HEK293 (cell line): ENCODE measurements around the gene ACP7.
A peak's percentile ranks its signal among the peaks of the same experiment; 100 is the strongest.

Source experiments
- BCL11B ChIP-seq: fragments of 450-650 bp; formaldehyde crosslinking; IDR thresholded peaks from 2 replicates; pipeline ENCODE4 v1.5.1; 2016; ENCODE audit warnings: low read depth, missing biosample characterization, missing genetic modification characterization
- GLIS1 ChIP-seq: fragments of 450-650 bp; formaldehyde crosslinking; IDR thresholded peaks from 2 replicates; pipeline ENCODE4 v1.5.1; 2016; ENCODE audit warnings: missing biosample characterization, missing genetic modification characterization
- HOXC10 ChIP-seq: sonication (generic); formaldehyde crosslinking; IDR thresholded peaks from 2 replicates; pipeline ENCODE4 v1.8.1; 2023; ENCODE audit warnings: mild to moderate bottlenecking, missing genetic modification reagents
- IKZF3 ChIP-seq: fragments of 450-650 bp; IDR thresholded peaks from 2 replicates; pipeline ENCODE4 v1.5.0; 2018; ENCODE audit warnings: missing biosample characterization, mild to moderate bottlenecking, missing genetic modification characterization, moderate library complexity
- KLF8 ChIP-seq: fragments of 450-650 bp; formaldehyde crosslinking; IDR thresholded peaks from 2 replicates; pipeline ENCODE4 v1.5.1; 2016; ENCODE audit warnings: missing biosample characterization, missing genetic modification characterization
- OVOL3 ChIP-seq: fragments of 450-650 bp; formaldehyde crosslinking; IDR thresholded peaks from 2 replicates; pipeline ENCODE4 v1.5.1; 2016; ENCODE audit warnings: missing biosample characterization, missing genetic modification characterization
- ZBTB8A ChIP-seq: fragments of 450-650 bp; formaldehyde crosslinking; IDR thresholded peaks from 2 replicates; pipeline ENCODE4 v1.5.1; 2016; ENCODE audit warnings: missing biosample characterization, missing genetic modification characterization
- ZNF10 ChIP-seq: fragments of 450-650 bp; formaldehyde crosslinking; IDR thresholded peaks from 2 replicates; pipeline ENCODE4 v1.5.1; 2017; ENCODE audit warnings: missing biosample characterization, missing genetic modification characterization
- ZNF112 ChIP-seq: fragments of 450-650 bp; formaldehyde crosslinking; IDR thresholded peaks from 2 replicates; pipeline ENCODE4 v1.5.0; 2017; ENCODE audit warnings: missing biosample characterization, missing genetic modification characterization
- ZNF121 ChIP-seq: fragments of 450-650 bp; formaldehyde crosslinking; IDR thresholded peaks from 2 replicates; pipeline ENCODE4 v1.5.1; 2016; ENCODE audit warnings: missing biosample characterization, missing genetic modification characterization
- ZNF175 ChIP-seq: fragments of 450-650 bp; formaldehyde crosslinking; IDR thresholded peaks from 2 replicates; pipeline ENCODE4 v1.5.1; 2016; ENCODE audit warnings: missing biosample characterization, missing genetic modification characterization
- ZNF2 ChIP-seq: fragments of 450-650 bp; formaldehyde crosslinking; IDR thresholded peaks from 2 replicates; pipeline ENCODE4 v1.5.1; 2016; ENCODE audit warnings: missing biosample characterization, missing genetic modification characterization
- ZNF221 ChIP-seq: fragments of 450-650 bp; formaldehyde crosslinking; IDR thresholded peaks from 2 replicates; pipeline ENCODE4 v1.5.1; 2017; ENCODE audit warnings: missing biosample characterization, missing genetic modification characterization, borderline replicate concordance
- ZNF23 ChIP-seq: fragments of 450-650 bp; formaldehyde crosslinking; IDR thresholded peaks from 2 replicates; pipeline ENCODE4 v1.5.1; 2016; ENCODE audit warnings: missing biosample characterization, missing genetic modification characterization, borderline replicate concordance
- ZNF335 ChIP-seq: fragments of 450-650 bp; formaldehyde crosslinking; conservative IDR thresholded peaks from 2 replicates; pipeline ENCODE4 v1.5.1; 2016; ENCODE audit warnings: missing biosample characterization, missing genetic modification characterization
- ZNF341 ChIP-seq: fragments of 450-650 bp; formaldehyde crosslinking; IDR thresholded peaks from 2 replicates; pipeline ENCODE4; 2016; ENCODE audit warnings: low read depth, missing biosample characterization, missing genetic modification characterization
- ZNF366 ChIP-seq: fragments of 450-650 bp; formaldehyde crosslinking; conservative IDR thresholded peaks from 2 replicates; pipeline ENCODE4 v1.5.1; 2016; ENCODE audit warnings: missing biosample characterization, missing genetic modification characterization
- ZNF544 ChIP-seq: fragments of 450-650 bp; formaldehyde crosslinking; IDR thresholded peaks from 2 replicates; pipeline ENCODE4 v1.5.0; 2017; ENCODE audit warnings: missing biosample characterization, missing genetic modification characterization
- ZNF555 ChIP-seq: fragments of 450-650 bp; formaldehyde crosslinking; conservative IDR thresholded peaks from 2 replicates; pipeline ENCODE4 v1.5.1; 2017; ENCODE audit warnings: missing biosample characterization, mild to moderate bottlenecking, missing genetic modification characterization, inconsistent platforms
- ZNF558 ChIP-seq: fragments of 450-650 bp; formaldehyde crosslinking; IDR thresholded peaks from 2 replicates; pipeline ENCODE4 v1.5.1; 2016; ENCODE audit warnings: missing biosample characterization, missing genetic modification characterization
- ZNF560 ChIP-seq: fragments of 450-650 bp; formaldehyde crosslinking; IDR thresholded peaks from 2 replicates; pipeline ENCODE4 v1.5.1; 2017; ENCODE audit warnings: missing biosample characterization, missing genetic modification characterization, borderline replicate concordance
- ZNF596 ChIP-seq: fragments of 450-650 bp; IDR thresholded peaks from 2 replicates; pipeline ENCODE4 v1.5.0; 2018; ENCODE audit warnings: missing biosample characterization, mild to moderate bottlenecking, missing genetic modification characterization, moderate library complexity
- ZNF623 ChIP-seq: fragments of 450-650 bp; formaldehyde crosslinking; IDR thresholded peaks from 2 replicates; pipeline ENCODE4 v1.5.1; 2016; ENCODE audit warnings: missing biosample characterization, missing genetic modification characterization
- ZNF624 ChIP-seq: fragments of 450-650 bp; formaldehyde crosslinking; IDR thresholded peaks from 2 replicates; pipeline ENCODE4 v1.5.1; 2017; ENCODE audit warnings: missing biosample characterization, missing genetic modification characterization
- ZNF768 ChIP-seq: fragments of 450-650 bp; formaldehyde crosslinking; IDR thresholded peaks from 2 replicates; pipeline ENCODE4 v1.5.1; 2018; ENCODE audit warnings: missing biosample characterization, mild to moderate bottlenecking, missing genetic modification characterization
- ZNF777 ChIP-seq: fragments of 450-650 bp; formaldehyde crosslinking; IDR thresholded peaks from 2 replicates; pipeline ENCODE4 v1.5.1; 2017; ENCODE audit warnings: missing biosample characterization, missing genetic modification characterization, borderline replicate concordance
- ZNF843 ChIP-seq: fragments of 450-650 bp; formaldehyde crosslinking; IDR thresholded peaks from 2 replicates; pipeline ENCODE4 v1.5.1; 2016; ENCODE audit warnings: missing biosample characterization, missing genetic modification characterization
- TF ChIP-seq, protein P1 (sequence below): fragments of 450-650 bp; formaldehyde crosslinking; IDR thresholded peaks from 2 replicates; pipeline ENCODE4 v1.5.1; 2017; ENCODE audit warnings: missing biosample characterization, mild to moderate bottlenecking, missing genetic modification characterization, moderate library complexity
- TF ChIP-seq, protein P2 (sequence below): fragments of 450-650 bp; formaldehyde crosslinking; IDR thresholded peaks from 2 replicates; pipeline ENCODE4 v1.5.1; 2016; ENCODE audit warnings: missing biosample characterization, missing genetic modification characterization
- TF ChIP-seq, protein P3 (sequence below): fragments of 450-650 bp; formaldehyde crosslinking; IDR thresholded peaks from 2 replicates; pipeline ENCODE4 v1.5.1; 2016; ENCODE audit warnings: missing biosample characterization, missing genetic modification characterization
- TF ChIP-seq, protein P4 (sequence below): fragments of 450-650 bp; formaldehyde crosslinking; conservative IDR thresholded peaks from 2 replicates; pipeline ENCODE4 v1.5.1; 2016; ENCODE audit warnings: low read depth, missing biosample characterization, missing genetic modification characterization
- TF ChIP-seq, protein P5 (sequence below): fragments of 450-650 bp; formaldehyde crosslinking; IDR thresholded peaks from 2 replicates; pipeline ENCODE4 v1.5.1; 2016; ENCODE audit warnings: missing biosample characterization, missing genetic modification characterization

Gene ACP7

DNA sequence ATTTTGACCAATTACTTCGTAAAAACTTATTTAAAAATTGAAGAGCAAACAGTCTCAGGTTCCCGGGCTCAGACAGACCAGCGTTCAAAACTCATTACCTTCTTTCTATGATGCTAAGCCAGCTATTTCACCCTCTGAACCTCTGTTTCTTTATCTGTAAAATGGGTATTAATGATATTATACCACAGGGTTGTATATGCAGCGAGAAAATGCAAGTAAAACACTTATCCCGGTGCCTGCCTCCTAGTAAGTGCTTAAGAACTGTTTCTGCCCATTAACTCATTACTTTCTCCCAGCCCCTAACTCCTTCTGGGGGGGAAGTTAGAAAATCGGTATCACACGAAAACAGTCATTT lies 41.0 kb downstream of the ACP7 start (continued):
- TF ChIP-seq, protein P1, sequence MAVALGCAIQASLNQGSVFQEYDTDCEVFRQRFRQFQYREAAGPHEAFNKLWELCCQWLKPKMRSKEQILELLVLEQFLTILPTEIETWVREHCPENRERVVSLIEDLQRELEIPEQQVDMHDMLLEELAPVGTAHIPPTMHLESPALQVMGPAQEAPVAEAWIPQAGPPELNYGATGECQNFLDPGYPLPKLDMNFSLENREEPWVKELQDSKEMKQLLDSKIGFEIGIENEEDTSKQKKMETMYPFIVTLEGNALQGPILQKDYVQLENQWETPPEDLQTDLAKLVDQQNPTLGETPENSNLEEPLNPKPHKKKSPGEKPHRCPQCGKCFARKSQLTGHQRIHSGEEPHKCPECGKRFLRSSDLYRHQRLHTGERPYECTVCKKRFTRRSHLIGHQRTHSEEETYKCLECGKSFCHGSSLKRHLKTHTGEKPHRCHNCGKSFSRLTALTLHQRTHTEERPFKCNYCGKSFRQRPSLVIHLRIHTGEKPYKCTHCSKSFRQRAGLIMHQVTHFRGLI (tag by site-specific recombination): 0 out of 2 replicates have a peak, but pooled peaks have one; percentile 34
- TF ChIP-seq KLF8 (tag by site-specific recombination) (no peak), ZNF555 (tag by site-specific recombination) (no peak), ZNF335 (tag by site-specific recombination) (no peak), ZNF221 (tag by site-specific recombination) (peak; percentile 80; the same call in 1 of the 2 replicates), ZNF366 (tag by site-specific recombination) (no peak), ZNF843 (tag by site-specific recombination) (no peak), ZNF777 (no peak), ZNF596 (tag by site-specific recombination) (no peak; the same call in 1 of the 2 replicates), HOXC10 (CRISPR knock-in tag) (no peak), ZNF2 (tag by site-specific recombination) (no peak), ZNF23 (tag by site-specific recombination) (no peak), IKZF3 (no peak), OVOL3 (no peak), ZNF341 (tag by site-specific recombination) (no peak), ZNF112 (tag by site-specific recombination) (no peak), ZNF624 (tag by site-specific recombination) (no peak), BCL11B (tag by site-specific recombination) (no peak), ZNF121 (peak; percentile 62; the same call in 1 of the 2 replicates), ZNF560 (tag by site-specific recombination) (no peak), ZNF175 (no peak), ZNF623 (peak; percentile 74), ZNF768 (tag by site-specific recombination) (peak; percentile 53; the same call in 1 of the 2 replicates), GLIS1 (tag by site-specific recombination) (no peak), ZBTB8A (tag by site-specific recombination) (no peak), ZNF10 (tag by site-specific recombination) (no peak), ZNF544 (tag by site-specific recombination) (no peak), ZNF558 (tag by site-specific recombination) (peak; percentile 51; the same call in 1 of the 2 replicates)
- TF ChIP-seq, protein P2, sequence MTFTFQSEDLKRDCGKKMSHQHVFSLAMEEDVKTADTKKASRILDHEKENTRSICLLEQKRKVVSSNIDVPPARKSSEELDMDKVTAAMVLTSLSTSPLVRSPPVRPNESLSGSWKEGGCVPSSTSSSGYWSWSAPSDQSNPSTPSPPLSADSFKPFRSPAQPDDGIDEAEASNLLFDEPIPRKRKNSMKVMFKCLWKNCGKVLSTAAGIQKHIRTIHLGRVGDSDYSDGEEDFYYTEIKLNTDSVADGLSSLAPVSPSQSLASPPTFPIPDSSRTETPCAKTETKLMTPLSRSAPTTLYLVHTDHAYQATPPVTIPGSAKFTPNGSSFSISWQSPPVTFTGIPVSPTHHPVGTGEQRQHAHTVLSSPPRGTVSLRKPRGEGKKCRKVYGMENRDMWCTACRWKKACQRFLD (tag by site-specific recombination): no peak
- TF ChIP-seq, protein P3, sequence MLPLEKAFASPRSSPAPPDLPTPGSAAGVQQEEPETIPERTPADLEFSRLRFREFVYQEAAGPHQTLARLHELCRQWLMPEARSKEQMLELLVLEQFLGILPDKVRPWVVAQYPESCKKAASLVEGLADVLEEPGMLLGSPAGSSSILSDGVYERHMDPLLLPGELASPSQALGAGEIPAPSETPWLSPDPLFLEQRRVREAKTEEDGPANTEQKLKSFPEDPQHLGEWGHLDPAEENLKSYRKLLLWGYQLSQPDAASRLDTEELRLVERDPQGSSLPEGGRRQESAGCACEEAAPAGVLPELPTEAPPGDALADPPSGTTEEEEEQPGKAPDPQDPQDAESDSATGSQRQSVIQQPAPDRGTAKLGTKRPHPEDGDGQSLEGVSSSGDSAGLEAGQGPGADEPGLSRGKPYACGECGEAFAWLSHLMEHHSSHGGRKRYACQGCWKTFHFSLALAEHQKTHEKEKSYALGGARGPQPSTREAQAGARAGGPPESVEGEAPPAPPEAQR (tag by site-specific recombination): peak; percentile 74; the same call in 1 of the 2 replicates
- TF ChIP-seq, protein P4, sequence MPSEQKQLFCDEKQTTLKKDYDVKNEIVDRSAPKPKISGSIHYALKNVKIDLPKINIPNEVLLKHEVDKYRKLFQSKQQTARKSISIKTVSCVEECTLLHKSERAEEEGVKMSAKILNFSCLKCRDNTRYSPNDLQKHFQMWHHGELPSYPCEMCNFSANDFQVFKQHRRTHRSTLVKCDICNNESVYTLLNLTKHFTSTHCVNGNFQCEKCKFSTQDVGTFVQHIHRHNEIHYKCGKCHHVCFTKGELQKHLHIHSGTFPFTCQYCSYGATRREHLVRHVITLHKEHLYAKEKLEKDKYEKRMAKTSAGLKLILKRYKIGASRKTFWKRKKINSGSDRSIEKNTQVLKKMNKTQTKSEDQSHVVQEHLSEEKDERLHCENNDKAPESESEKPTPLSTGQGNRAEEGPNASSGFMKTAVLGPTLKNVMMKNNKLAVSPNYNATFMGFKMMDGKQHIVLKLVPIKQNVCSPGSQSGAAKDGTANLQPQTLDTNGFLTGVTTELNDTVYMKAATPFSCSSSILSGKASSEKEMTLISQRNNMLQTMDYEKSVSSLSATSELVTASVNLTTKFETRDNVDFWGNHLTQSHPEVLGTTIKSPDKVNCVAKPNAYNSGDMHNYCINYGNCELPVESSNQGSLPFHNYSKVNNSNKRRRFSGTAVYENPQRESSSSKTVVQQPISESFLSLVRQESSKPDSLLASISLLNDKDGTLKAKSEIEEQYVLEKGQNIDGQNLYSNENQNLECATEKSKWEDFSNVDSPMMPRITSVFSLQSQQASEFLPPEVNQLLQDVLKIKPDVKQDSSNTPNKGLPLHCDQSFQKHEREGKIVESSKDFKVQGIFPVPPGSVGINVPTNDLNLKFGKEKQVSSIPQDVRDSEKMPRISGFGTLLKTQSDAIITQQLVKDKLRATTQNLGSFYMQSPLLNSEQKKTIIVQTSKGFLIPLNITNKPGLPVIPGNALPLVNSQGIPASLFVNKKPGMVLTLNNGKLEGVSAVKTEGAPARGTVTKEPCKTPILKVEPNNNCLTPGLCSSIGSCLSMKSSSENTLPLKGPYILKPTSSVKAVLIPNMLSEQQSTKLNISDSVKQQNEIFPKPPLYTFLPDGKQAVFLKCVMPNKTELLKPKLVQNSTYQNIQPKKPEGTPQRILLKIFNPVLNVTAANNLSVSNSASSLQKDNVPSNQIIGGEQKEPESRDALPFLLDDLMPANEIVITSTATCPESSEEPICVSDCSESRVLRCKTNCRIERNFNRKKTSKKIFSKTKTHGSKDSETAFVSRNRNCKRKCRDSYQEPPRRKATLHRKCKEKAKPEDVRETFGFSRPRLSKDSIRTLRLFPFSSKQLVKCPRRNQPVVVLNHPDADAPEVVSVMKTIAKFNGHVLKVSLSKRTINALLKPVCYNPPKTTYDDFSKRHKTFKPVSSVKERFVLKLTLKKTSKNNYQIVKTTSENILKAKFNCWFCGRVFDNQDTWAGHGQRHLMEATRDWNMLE (tag by site-specific recombination): peak; percentile 44; the same call in 1 of the 2 replicates
- TF ChIP-seq, protein P5, sequence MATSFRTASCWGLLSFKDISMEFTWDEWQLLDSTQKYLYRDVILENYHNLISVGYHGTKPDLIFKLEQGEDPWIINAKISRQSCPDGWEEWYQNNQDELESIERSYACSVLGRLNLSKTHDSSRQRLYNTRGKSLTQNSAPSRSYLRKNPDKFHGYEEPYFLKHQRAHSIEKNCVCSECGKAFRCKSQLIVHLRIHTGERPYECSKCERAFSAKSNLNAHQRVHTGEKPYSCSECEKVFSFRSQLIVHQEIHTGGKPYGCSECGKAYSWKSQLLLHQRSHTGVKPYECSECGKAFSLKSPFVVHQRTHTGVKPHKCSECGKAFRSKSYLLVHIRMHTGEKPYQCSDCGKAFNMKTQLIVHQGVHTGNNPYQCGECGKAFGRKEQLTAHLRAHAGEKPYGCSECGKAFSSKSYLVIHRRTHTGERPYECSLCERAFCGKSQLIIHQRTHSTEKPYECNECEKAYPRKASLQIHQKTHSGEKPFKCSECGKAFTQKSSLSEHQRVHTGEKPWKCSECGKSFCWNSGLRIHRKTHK (tag by site-specific recombination): no peak
